Stomach (tissue), 4 donors: ENCODE data around the gene WIPF2.

ENCODE experiments used
- CTCF ChIP-seq, 7 experiments: fragments of 450-650 bp in 4 of 7; fragments of 200-600 bp in 3 of 7; sonication (generic) in 3 of 7; IDR thresholded peaks; one replicate each; pipeline ENCODE4 v1.5.1; 2016 to 2019; ENCODE audit warnings: antibody characterized with exemption in 7 of 7, control low read depth in 2 of 7, mild to moderate bottlenecking in 1 of 7
- POLR2A ChIP-seq, 4 donors: fragments of 450-650 bp; IDR thresholded peaks; one replicate each; pipeline ENCODE4 v1.6.1; 2016; ENCODE audit warnings: antibody characterized with exemption in 4 of 4, control low read depth in 2 of 4, mild to moderate bottlenecking in 1 of 4, moderate library complexity in 1 of 4
- POLR2AphosphoS5 ChIP-seq, 3 donors: sonication (generic); formaldehyde crosslinking; IDR thresholded peaks; one replicate each; pipeline ENCODE4 v1.6.1; 2016; ENCODE audit warnings: antibody characterized with exemption in 3 of 3

GRCh38 chr17:40219594-40220338 lies 662 bp downstream of the WIPF2 start:
- TF ChIP-seq CTCF (IDR thresholded peaks at IDR 0.05), result no peak
- TF ChIP-seq POLR2AphosphoS5 (IDR thresholded peaks at IDR 0.05), result no peak
- TF ChIP-seq POLR2A (IDR thresholded peaks at IDR 0.05), result no peak
